ENCODE results near the gene CEP19.
A peak's percentile ranks its signal among the peaks of the same experiment; 100 is the strongest.

The CEP19 gene

GRCh38 chr3:196666001-196666867 is 45.8 kb downstream of the CEP19 start:
- peak; percentile 97 for FAIRE-seq
- no peak for TF ChIP-seq POLR2A (IDR thresholded peaks at IDR 0.05; ENCODE audit: low read depth, low read length)
- DNase-seq (ENCODE audit: insufficient read length, low spot score): peak; percentile 85

GRCh38 chr3:196662711-196663571 is 49.1 kb downstream of the CEP19 start:
- DNase-seq (ENCODE audit: insufficient read length, low spot score) (no peak), FAIRE-seq (no peak)
- no peak for TF ChIP-seq POLR2A (IDR thresholded peaks at IDR 0.05; ENCODE audit: low read depth, low read length)

GRCh38 chr3:196662033-196662432 is 50.0 kb downstream of the CEP19 start:
- DNase-seq (ENCODE audit: insufficient read length, low spot score): no peak
- no peak for FAIRE-seq
- no peak for TF ChIP-seq POLR2A (IDR thresholded peaks at IDR 0.05; ENCODE audit: low read depth, low read length)

- FAIRE-seq (no peak), DNase-seq (ENCODE audit: insufficient read length, low spot score) (no peak)
- no peak for TF ChIP-seq POLR2A (IDR thresholded peaks at IDR 0.05; ENCODE audit: low read depth, low read length)
Measured at GRCh38 chr3:196661400-196661799, 50.6 kb downstream of the CEP19 start.

- TF ChIP-seq POLR2A (IDR thresholded peaks at IDR 0.05; ENCODE audit: low read depth, low read length): no peak
- no peak for DNase-seq (ENCODE audit: insufficient read length, low spot score)
- FAIRE-seq: no peak
Measured at GRCh38 chr3:196660381-196661166, 51.5 kb downstream of the CEP19 start.

GRCh38 chr3:196659901-196660351 is 52.1 kb downstream of the CEP19 start:
- DNase-seq (ENCODE audit: insufficient read length, low spot score) (no peak), FAIRE-seq (no peak)
- TF ChIP-seq POLR2A (IDR thresholded peaks at IDR 0.05; ENCODE audit: low read depth, low read length): no peak

Data from H54 (cell line).